ENCODE data around the gene ASRGL1. TPM values are rescaled to one million over a fixed set of nuclear protein-coding genes. Genes with fewer than 3 reads are reported as not detected.

The ASRGL1 gene
- total RNA-seq, 4 donors from 2014 or later, result 0.66 to 7.6 (median 4.4) TPM; not detected in 1

GRCh38 chr11:62402226-62402959, 65.1 kb downstream of the ASRGL1 start:
- H3K36me3 ChIP-seq, result no peaks in the 10 kb centered on the region
- TF ChIP-seq, protein P1, sequence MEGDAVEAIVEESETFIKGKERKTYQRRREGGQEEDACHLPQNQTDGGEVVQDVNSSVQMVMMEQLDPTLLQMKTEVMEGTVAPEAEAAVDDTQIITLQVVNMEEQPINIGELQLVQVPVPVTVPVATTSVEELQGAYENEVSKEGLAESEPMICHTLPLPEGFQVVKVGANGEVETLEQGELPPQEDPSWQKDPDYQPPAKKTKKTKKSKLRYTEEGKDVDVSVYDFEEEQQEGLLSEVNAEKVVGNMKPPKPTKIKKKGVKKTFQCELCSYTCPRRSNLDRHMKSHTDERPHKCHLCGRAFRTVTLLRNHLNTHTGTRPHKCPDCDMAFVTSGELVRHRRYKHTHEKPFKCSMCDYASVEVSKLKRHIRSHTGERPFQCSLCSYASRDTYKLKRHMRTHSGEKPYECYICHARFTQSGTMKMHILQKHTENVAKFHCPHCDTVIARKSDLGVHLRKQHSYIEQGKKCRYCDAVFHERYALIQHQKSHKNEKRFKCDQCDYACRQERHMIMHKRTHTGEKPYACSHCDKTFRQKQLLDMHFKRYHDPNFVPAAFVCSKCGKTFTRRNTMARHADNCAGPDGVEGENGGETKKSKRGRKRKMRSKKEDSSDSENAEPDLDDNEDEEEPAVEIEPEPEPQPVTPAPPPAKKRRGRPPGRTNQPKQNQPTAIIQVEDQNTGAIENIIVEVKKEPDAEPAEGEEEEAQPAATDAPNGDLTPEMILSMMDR (IDR thresholded peaks at IDR 0.05), result no peak
- TF ChIP-seq POLR2A (IDR thresholded peaks at IDR 0.05), result no peak
- WGBS, 2 donors, result 29 to 39% methylated on average over 15 of the region's 15 CpGs
- peaks cover 52 to 82% (median 53%) of the 10 kb centered on the region in 3 donors for H3K4me1 ChIP-seq
- intact Hi-C loops (cut with DNase I), result no loop called here
- H3K9me3 ChIP-seq, result no peaks in the 10 kb centered on the region
- H3K27me3 ChIP-seq, result no peaks in the 10 kb centered on the region
- DNase-seq, result no peak
- H3K27ac ChIP-seq, result peak overlapping the region; percentile 80 to 91 (median 90)
- peak overlapping the region in 3 of 4 donors; percentile 13 to 21 (median 21) for H3K4me3 ChIP-seq

- WGBS, 2 donors, result 38 to 49% methylated on average over 12 of the region's 12 CpGs
- peak overlapping the region; percentile 80 to 91 (median 90) for H3K27ac ChIP-seq
- no peaks in the 10 kb centered on the region for H3K36me3 ChIP-seq
These were observed 65.9 kb downstream of the ASRGL1 start for GRCh38 chr11:62402960-62403730.

DNA sequence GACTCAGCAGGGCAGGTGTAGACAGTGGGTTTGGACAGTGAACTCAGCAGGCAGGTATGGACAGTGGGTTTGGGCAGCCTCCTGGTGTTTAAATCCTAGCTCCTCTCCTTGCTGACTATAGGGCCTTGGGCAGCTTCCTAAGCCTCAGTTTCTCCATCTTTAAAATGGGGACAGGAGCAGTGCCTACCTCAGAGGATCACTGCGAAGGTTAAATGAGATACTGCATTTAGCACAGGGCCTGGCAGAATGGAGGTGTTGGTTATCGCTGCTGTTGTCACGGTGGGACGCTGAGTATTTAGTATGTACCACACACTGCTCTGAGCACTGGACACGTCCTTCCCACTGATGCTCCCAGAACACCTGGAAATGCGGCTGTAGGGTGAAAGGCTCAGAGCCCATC, 67.2 kb downstream of the ASRGL1 start:
- WGBS, 2 donors, result 96 to 100% methylated on average over 4 to 6 of the region's 6 CpGs
- Histone ChIP-seq H3K27me3 (no peaks in the 10 kb centered on the region), H3K4me3 (no peak overlapping the region), H3K27ac (no peak overlapping the region), H3K4me1 (peaks cover 35 to 63% (median 35%) of the 10 kb centered on the region in 3 donors), H3K9me3 (no peaks in the 10 kb centered on the region), H3K36me3 (no peaks in the 10 kb centered on the region)
- TF ChIP-seq POLR2A (IDR thresholded peaks at IDR 0.05), result no peak
- TF ChIP-seq, protein P1 (IDR thresholded peaks at IDR 0.05), result no peak
- intact Hi-C loops (cut with DNase I), result no loop called here
- no peak for DNase-seq

More at GRCh38 chr11:62402960-62403730, 65.9 kb downstream of the ASRGL1 start:
- H3K4me1 ChIP-seq, result peaks cover 48 to 74% (median 48%) of the 10 kb centered on the region in 3 donors
- no peak for TF ChIP-seq POLR2A (IDR thresholded peaks at IDR 0.05)
- TF ChIP-seq, protein P1 (IDR thresholded peaks at IDR 0.05), result no peak
- intact Hi-C loops (cut with DNase I), result no loop called here
- H3K27me3 ChIP-seq, result no peaks in the 10 kb centered on the region
- no peak overlapping the region for H3K4me3 ChIP-seq
- H3K9me3 ChIP-seq, result no peaks in the 10 kb centered on the region
- DNase-seq, result no peak

GRCh38 chr11:62404901-62405300, 67.7 kb downstream of the ASRGL1 start:
- intact Hi-C loops (cut with DNase I), result no loop called here
- 73 to 85% methylated on average over 5 of the region's 5 CpGs for WGBS, 2 donors
- Histone ChIP-seq H3K4me3 (no peak overlapping the region), H3K9me3 (no peaks in the 10 kb centered on the region), H3K27ac (no peak overlapping the region), H3K27me3 (no peaks in the 10 kb centered on the region), H3K36me3 (no peaks in the 10 kb centered on the region), H3K4me1 (peaks cover 30 to 63% (median 30%) of the 10 kb centered on the region in 3 donors)
- TF ChIP-seq, protein P1 (IDR thresholded peaks at IDR 0.05), result no peak
- TF ChIP-seq POLR2A (IDR thresholded peaks at IDR 0.05), result no peak
- DNase-seq, result no peak

DNA sequence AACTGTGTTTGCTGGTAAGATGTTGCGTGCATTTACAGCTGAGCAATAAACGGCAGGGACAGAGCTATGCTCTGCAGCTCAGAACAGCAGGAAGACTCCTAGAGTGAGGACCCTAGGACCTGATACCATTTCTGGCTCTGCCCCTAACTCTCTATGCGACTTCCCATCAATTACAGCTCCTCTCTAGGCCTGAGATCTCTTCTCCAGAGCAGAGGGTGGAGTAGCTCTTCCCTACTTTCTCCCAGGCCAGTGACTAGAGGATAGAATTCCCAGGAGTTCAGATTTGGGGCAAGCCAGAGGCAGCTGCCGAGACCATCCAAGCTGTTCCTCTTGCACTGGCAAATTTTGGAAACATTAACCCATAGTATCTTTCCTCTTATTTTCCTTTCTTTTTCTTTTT, 68.8 kb downstream of the ASRGL1 start:
- DNase-seq, result no peak
- 64 to 70% methylated on average over 4 of the region's 4 CpGs for WGBS, 2 donors
- Histone ChIP-seq H3K27ac (peak overlapping the region in 2 of 4 donors; percentile 30 to 34), H3K27me3 (no peaks in the 10 kb centered on the region), H3K9me3 (no peaks in the 10 kb centered on the region), H3K4me3 (no peak overlapping the region), H3K36me3 (no peaks in the 10 kb centered on the region), H3K4me1 (peaks cover 24 to 63% (median 25%) of the 10 kb centered on the region in 3 donors)
- TF ChIP-seq, protein P1 (IDR thresholded peaks at IDR 0.05), result no peak
- TF ChIP-seq POLR2A (IDR thresholded peaks at IDR 0.05), result no peak
- intact Hi-C loops (cut with DNase I), result no loop called here
